Measurements from ENCODE around the gene EIF4E1B. TPM values are rescaled to one million over a fixed set of nuclear protein-coding genes. Genes with fewer than 3 reads are reported as not detected.

Gene EIF4E1B
- total RNA-seq, 4 donors from 2014 or later = not detected

DNA sequence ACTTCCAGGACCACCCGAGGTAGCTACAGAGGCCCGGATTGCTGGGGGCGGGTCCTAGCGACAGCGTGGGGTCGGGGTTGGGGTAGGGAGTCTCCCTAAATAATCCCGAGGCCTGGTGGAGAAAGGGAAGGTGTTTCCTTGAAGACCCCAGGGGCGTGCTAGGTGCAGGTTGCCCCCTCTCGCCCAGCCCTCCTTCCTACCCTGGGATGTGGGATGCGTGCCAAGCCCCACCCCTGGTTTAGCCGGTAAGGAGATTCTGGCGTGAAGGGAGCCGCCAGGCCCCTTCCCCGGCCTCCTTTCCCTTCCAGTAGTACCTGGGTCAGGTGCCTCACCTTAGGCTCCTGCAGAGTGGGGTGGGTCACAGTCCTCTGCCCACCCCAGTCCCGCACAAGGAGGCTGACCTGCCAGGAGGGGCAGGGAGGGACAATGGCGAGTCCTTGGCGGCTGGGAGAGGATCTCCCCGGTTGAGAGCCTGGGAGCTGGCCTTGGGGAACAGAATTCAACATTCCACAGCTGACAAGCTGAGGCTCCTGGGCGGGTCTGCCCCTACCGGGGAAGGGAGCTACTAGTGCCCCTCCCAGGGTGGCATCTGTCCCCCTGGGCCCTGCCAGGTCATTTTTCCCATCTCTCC is 17.5 kb downstream of the EIF4E1B start:
- Histone ChIP-seq H3K4me3 (peak overlapping the region; percentile 74 to 87 (median 80)), H3K36me3 (no peaks in the 10 kb centered on the region), H3K4me1 (peaks cover 12 to 17% of the 10 kb centered on the region in 2 donors), H3K27ac (peak overlapping the region; percentile 77 to 85 (median 80)), H3K27me3 (no peaks in the 10 kb centered on the region), H3K9me3 (no peaks in the 10 kb centered on the region)
- in situ Hi-C loops (cut with MboI; ENCODE audit: low sequenced_read_pairs in 4 of 4) = no loop called here
- DNase-seq (peak in 1 of 2 donors; percentile 11), ATAC-seq (no peak)
- TF ChIP-seq, protein P1, sequence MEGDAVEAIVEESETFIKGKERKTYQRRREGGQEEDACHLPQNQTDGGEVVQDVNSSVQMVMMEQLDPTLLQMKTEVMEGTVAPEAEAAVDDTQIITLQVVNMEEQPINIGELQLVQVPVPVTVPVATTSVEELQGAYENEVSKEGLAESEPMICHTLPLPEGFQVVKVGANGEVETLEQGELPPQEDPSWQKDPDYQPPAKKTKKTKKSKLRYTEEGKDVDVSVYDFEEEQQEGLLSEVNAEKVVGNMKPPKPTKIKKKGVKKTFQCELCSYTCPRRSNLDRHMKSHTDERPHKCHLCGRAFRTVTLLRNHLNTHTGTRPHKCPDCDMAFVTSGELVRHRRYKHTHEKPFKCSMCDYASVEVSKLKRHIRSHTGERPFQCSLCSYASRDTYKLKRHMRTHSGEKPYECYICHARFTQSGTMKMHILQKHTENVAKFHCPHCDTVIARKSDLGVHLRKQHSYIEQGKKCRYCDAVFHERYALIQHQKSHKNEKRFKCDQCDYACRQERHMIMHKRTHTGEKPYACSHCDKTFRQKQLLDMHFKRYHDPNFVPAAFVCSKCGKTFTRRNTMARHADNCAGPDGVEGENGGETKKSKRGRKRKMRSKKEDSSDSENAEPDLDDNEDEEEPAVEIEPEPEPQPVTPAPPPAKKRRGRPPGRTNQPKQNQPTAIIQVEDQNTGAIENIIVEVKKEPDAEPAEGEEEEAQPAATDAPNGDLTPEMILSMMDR (IDR thresholded peaks at IDR 0.05 in 4 of 5, conservative IDR thresholded peaks at IDR 0.05 in 1 of 5) = no peak
- TF ChIP-seq POLR2A (IDR thresholded peaks at IDR 0.05) = no peak
- intact Hi-C loops (cut with DNase I; ENCODE audit: low total_unique reads) = loop anchor here (1.0 to 10.0 kb wide), 5 partner anchors 37 to 263 kb away; partner anchors contain the start of genes CLTB, HIGD2A and NOP16

DNA sequence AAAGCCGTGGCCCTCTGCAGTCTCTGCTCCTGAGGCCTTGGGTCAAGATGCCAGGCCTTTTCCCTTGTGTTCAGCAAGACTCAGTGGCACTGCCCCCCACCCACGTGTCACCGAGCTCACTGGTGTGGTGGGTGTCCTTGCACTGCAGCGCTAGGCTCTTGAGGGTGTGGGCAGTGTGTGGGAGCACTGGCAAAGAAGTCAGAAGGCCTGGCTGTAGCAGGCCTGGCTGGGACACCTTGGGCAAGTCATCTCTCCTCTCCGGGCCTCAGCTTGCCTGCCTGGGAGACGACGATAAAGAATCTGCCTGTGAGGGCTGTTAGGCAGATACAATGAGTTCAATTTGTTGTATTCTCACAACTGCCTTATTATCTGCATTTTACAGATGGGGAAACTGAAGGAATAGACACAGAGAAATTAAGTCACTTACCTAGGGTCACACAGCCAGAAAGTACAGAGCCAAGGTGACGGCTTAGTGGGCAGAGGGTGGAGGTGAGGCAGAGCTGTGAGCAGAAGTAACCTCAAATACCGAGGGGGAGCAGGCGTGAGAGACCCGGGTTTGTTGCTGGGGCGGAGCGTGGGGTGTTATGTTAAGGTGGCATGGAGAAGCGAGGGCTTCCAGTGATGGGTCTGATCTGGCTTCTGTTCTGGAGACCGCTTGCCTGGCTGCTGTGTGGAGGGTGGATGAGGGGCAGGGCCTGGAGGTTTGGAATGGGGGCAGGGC is 18.2 kb downstream of the EIF4E1B start:
- in situ Hi-C loops (cut with MboI; ENCODE audit: low sequenced_read_pairs in 4 of 4) (no loop called here), intact Hi-C loops (cut with DNase I; ENCODE audit: low total_unique reads) (loop anchor here (10.0 kb wide), 1 partner anchor 264 kb away; the partner anchor contains the start of genes HIGD2A and NOP16)
- DNase-seq (no peak), ATAC-seq (no peak)
- H3K4me1 ChIP-seq = peaks cover 12 to 17% of the 10 kb centered on the region in 2 donors
- peaks cover 0 to 3% of the 10 kb centered on the region in 2 donors for H3K36me3 ChIP-seq
- peak overlapping the region in 3 of 4 donors; percentile 74 to 87 (median 76) for H3K4me3 ChIP-seq
- peak overlapping the region in 3 of 4 donors; percentile 77 to 85 (median 78) for H3K27ac ChIP-seq
- no peaks in the 10 kb centered on the region for H3K27me3 ChIP-seq
- TF ChIP-seq, protein P1 (IDR thresholded peaks at IDR 0.05 in 4 of 5, conservative IDR thresholded peaks at IDR 0.05 in 1 of 5) = no peak
- TF ChIP-seq POLR2A (IDR thresholded peaks at IDR 0.05) = no peak
- H3K9me3 ChIP-seq = no peaks in the 10 kb centered on the region

DNA sequence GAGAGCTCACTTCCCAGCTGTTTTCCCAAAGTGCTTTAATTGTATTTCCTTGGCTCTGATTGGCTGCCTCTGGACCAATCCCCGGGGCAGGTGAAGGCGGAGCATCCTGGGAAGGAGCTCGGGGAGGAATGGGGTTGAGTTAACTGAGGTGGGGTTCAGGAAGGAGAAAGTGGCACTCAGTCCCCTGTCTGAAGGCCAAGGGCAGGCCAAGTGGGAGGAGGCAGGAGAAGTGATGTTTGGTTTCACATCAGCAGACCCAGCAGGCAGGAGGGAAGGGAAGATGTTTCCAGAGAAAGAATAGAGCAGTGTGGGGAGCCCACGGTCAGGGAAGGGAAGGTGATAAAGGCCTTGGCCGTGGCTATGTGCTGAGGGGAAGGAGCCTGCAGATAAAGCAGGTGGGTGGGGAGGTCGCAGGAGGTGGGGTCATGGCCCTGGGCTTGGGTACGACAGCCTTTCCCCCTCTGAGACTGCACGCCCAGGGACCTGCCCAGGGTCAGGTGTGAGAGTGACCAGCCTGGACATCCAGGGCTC is 19.9 kb downstream of the EIF4E1B start:
- TF ChIP-seq, protein P1 (IDR thresholded peaks at IDR 0.05 in 4 of 5, conservative IDR thresholded peaks at IDR 0.05 in 1 of 5) = no peak
- no peak for TF ChIP-seq POLR2A (IDR thresholded peaks at IDR 0.05)
- DNase-seq (no peak), ATAC-seq (no peak)
- Histone ChIP-seq H3K4me1 (peaks cover 12 to 17% of the 10 kb centered on the region in 2 donors), H3K27ac (no peak overlapping the region), H3K4me3 (no peak overlapping the region), H3K36me3 (peaks cover 0 to 8% of the 10 kb centered on the region in 2 donors), H3K9me3 (no peaks in the 10 kb centered on the region), H3K27me3 (no peaks in the 10 kb centered on the region)
- intact Hi-C loops (cut with DNase I; ENCODE audit: low total_unique reads) (no loop called here), in situ Hi-C loops (cut with MboI; ENCODE audit: low sequenced_read_pairs in 4 of 4) (loop anchor here in 2 of 4 donors (25.0 kb wide), 2 partner anchors 312 to 462 kb away; no protein-coding TSS in a partner anchor)

DNA sequence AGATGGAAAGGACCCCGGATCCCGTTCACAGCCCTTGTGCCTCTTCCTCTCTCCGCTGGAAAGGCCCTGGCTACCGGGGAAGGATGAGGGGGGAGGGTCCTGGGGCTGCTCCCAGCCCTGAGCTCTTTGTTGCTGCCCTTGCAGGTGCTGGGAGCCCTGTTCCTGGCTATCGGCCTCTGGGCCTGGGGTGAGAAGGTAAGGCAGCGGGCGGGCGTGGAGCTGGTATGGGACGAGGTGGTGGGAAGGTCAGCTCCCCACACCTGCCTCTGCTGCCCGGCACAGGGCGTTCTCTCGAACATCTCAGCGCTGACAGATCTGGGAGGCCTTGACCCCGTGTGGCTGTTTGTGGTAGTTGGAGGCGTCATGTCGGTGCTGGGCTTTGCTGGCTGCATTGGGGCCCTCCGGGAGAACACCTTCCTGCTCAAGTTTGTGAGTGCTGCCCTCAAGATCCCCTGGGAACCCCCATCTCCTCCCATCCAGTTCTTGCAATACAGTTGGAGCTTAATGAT is 21.1 kb downstream of the EIF4E1B start:
- H3K27ac ChIP-seq = no peak overlapping the region
- in situ Hi-C loops (cut with MboI; ENCODE audit: low sequenced_read_pairs in 4 of 4) = loop anchor here in 2 of 4 donors (25.0 kb wide), 2 partner anchors 311 to 461 kb away; no protein-coding TSS in a partner anchor
- no peak overlapping the region for H3K4me3 ChIP-seq
- H3K4me1 ChIP-seq = peaks cover 12 to 16% of the 10 kb centered on the region in 2 donors
- intact Hi-C loops (cut with DNase I; ENCODE audit: low total_unique reads) = no loop called here
- TF ChIP-seq, protein P1 (IDR thresholded peaks at IDR 0.05 in 4 of 5, conservative IDR thresholded peaks at IDR 0.05 in 1 of 5) = no peak
- TF ChIP-seq POLR2A (IDR thresholded peaks at IDR 0.05) = no peak
- H3K9me3 ChIP-seq = no peaks in the 10 kb centered on the region
- ATAC-seq (no peak), DNase-seq (no peak)
- peaks cover 0 to 8% of the 10 kb centered on the region in 2 donors for H3K36me3 ChIP-seq
- H3K27me3 ChIP-seq = no peaks in the 10 kb centered on the region
